H1 (cell line): Measurements from ENCODE around the gene CLEC1A. TPM values are rescaled to one million over a fixed set of nuclear protein-coding genes. Genes with fewer than 3 reads are reported as not detected.

Experiments used
- CTCF ChIA-PET: fragments of 300-600 bp; sonication (Branson Sonifier 250); formaldehyde crosslinking; loops from one replicate; lab custom pipeline; 2021; ENCODE audit not compliant: partially characterized antibody; lab: Charles Lee
- POLR2A ChIA-PET: fragments of 300-600 bp; sonication (Branson Sonifier 250); formaldehyde crosslinking; loops from one replicate; lab custom pipeline; 2021; ENCODE audit warnings: inconsistent platforms; ENCODE audit not compliant: partially characterized antibody; lab: Charles Lee
- DNase-seq, 2 experiments: peaks; one replicate each; pipeline versions ENCODE4 v3.0.0 to v3.0.0-alpha.2; 2010 to 2022; ENCODE audit warnings: low spot score in 2 of 2, low read depth in 1 of 2, mixed read lengths in 1 of 2
- FAIRE-seq: peaks from 2 replicates; lab custom pipeline; 2011; peaks lifted over from hg19 to GRCh38; lab: Jason Lieb, UNC
- H2AFZ ChIP-seq: 2 replicates; pipeline ENCODE4 v1.8.1; 2012; ENCODE audit warnings: low read length, inconsistent platforms
- H2AK5ac ChIP-seq: 2 replicates; pipeline ENCODE4 v1.6.1; 2013; ENCODE audit warnings: low read depth, low read length
- H2BK120ac ChIP-seq: replicated peaks from 2 replicates; pipeline ENCODE3; 2013; ENCODE audit warnings: low read depth, low read length, inconsistent platforms
- H2BK12ac ChIP-seq: 2 replicates; pipeline ENCODE4 v1.6.1; 2013; ENCODE audit warnings: low read depth, low read length
- H2BK15ac ChIP-seq: 2 replicates; pipeline ENCODE4 v1.6.1; 2013; ENCODE audit warnings: low read length
- H2BK20ac ChIP-seq: 2 replicates; pipeline ENCODE4 v1.6.1; 2013; ENCODE audit warnings: low read length
- H2BK5ac ChIP-seq: 2 replicates; pipeline ENCODE4 v1.6.1; 2013; ENCODE audit warnings: low read depth, low read length
- H3K14ac ChIP-seq: 2 replicates; pipeline ENCODE4 v1.6.1; 2013; ENCODE audit warnings: inconsistent platforms; ENCODE audit not compliant: insufficient read length
- H3K18ac ChIP-seq: 2 replicates; pipeline ENCODE4 v1.6.1; 2013; ENCODE audit warnings: low read length; ENCODE audit errors: extremely low read depth
- H3K23ac ChIP-seq: 2 replicates; pipeline ENCODE4 v1.6.1; 2013; ENCODE audit warnings: inconsistent platforms; ENCODE audit not compliant: insufficient read length
- H3K23me2 ChIP-seq: 2 replicates; pipeline ENCODE4 v1.6.1; 2013; ENCODE audit warnings: low read depth, low read length
- H3K27ac ChIP-seq: 2 replicates; pipeline ENCODE4 v1.6.1; 2011; ENCODE audit warnings: low read depth, low read length, inconsistent platforms
- H3K27me3 ChIP-seq, 4 experiments: replicated peaks in 1 of 4; 1 replicate in 1 of 4; 2 replicates in 3 of 4; pipeline versions ENCODE4 v1.6.1 to v1.8.1; 2011 to 2013; ENCODE audit warnings: low read length in 3 of 4, mild to moderate bottlenecking in 3 of 4, inconsistent platforms in 2 of 4, mixed read lengths in 2 of 4, moderate library complexity in 1 of 4; ENCODE audit not compliant: control insufficient read depth in 3 of 4, insufficient read depth in 3 of 4; ENCODE audit errors: extremely low read depth in 1 of 4
- H3K36me3 ChIP-seq, 4 experiments: 2 replicates each; pipeline versions ENCODE4 v1.6.1 to v1.8.1; 2011 to 2013; ENCODE audit warnings: mild to moderate bottlenecking in 4 of 4, low read length in 3 of 4, moderate library complexity in 2 of 4, control low read depth in 1 of 4, inconsistent platforms in 1 of 4; ENCODE audit not compliant: insufficient read depth in 4 of 4, control insufficient read depth in 2 of 4
- H3K4ac ChIP-seq: replicated peaks from 2 replicates; pipeline ENCODE3; 2013; ENCODE audit warnings: low read length, low read depth, mixed read lengths, inconsistent platforms; ENCODE audit not compliant: insufficient read length
- H3K4me1 ChIP-seq, 4 experiments: replicated peaks in 1 of 4; 1 replicate in 1 of 4; 2 replicates in 3 of 4; pipeline versions ENCODE4 v1.6.1 to v1.8.1; 2011 to 2013; ENCODE audit warnings: low read length in 3 of 4, inconsistent platforms in 2 of 4, mixed read lengths in 1 of 4; ENCODE audit not compliant: insufficient read depth in 4 of 4, control insufficient read depth in 3 of 4
- H3K4me2 ChIP-seq, 2 experiments: 2 replicates each; pipeline versions ENCODE4 v1.6.1 to v1.8.1; 2011 to 2013; ENCODE audit warnings: low read depth in 2 of 2, low read length in 2 of 2, control low read depth in 1 of 2, inconsistent platforms in 1 of 2, mild to moderate bottlenecking in 1 of 2; ENCODE audit not compliant: insufficient read depth in 1 of 2
- H3K4me3 ChIP-seq, 4 experiments: fragments of 200-600, 300-600 bp in 1 of 4; sonication (generic), shearing (Covaris generic), sonication (Bioruptor Twin) in 1 of 4; 2 replicates each; pipeline versions ENCODE4 v1.5.1 to v1.8.1; 2011 to 2016; ENCODE audit warnings: low read length in 4 of 4, low read depth in 3 of 4, control low read depth in 2 of 4, inconsistent platforms in 2 of 4, mild to moderate bottlenecking in 2 of 4, mixed read lengths in 1 of 4, moderate library complexity in 1 of 4; ENCODE audit not compliant: insufficient read depth in 2 of 4; ENCODE audit errors: extremely low read depth in 1 of 4
- H3K56ac ChIP-seq: replicated peaks from 2 replicates; pipeline ENCODE3; 2013; ENCODE audit warnings: low read depth, mild to moderate bottlenecking, mixed read lengths, low read length, inconsistent platforms; ENCODE audit not compliant: insufficient read length
- H3K79me1 ChIP-seq: 2 replicates; pipeline ENCODE4 v1.6.1; 2013; ENCODE audit warnings: low read depth, low read length, control low read depth
- H3K79me2 ChIP-seq, 2 experiments: 2 replicates each; pipeline versions ENCODE4 v1.6.1 to v1.8.1; 2012 to 2013; ENCODE audit warnings: low read length in 2 of 2, mild to moderate bottlenecking in 2 of 2, inconsistent platforms in 1 of 2; ENCODE audit not compliant: insufficient read depth in 2 of 2, control insufficient read depth in 1 of 2
- H3K9ac ChIP-seq, 4 experiments: replicated peaks in 1 of 4; 1 replicate in 1 of 4; 2 replicates in 3 of 4; pipeline versions ENCODE4 v1.6.1 to v1.8.1; 2011 to 2013; ENCODE audit warnings: low read depth in 3 of 4, low read length in 3 of 4, control low read depth in 2 of 4, mild to moderate bottlenecking in 2 of 4, moderate library complexity in 2 of 4, inconsistent platforms in 1 of 4; ENCODE audit errors: extremely low read depth in 1 of 4
- H3K9me3 ChIP-seq, 2 experiments: 2 replicates each; pipeline versions ENCODE4 v1.6.1 to v1.8.1; 2012 to 2013; ENCODE audit warnings: mild to moderate bottlenecking in 2 of 2, moderate library complexity in 2 of 2, control low read depth in 1 of 2, inconsistent platforms in 1 of 2, low read depth in 1 of 2, low read length in 1 of 2, mixed read lengths in 1 of 2; ENCODE audit not compliant: insufficient read depth in 2 of 2
- H4K20me1 ChIP-seq, 2 experiments: replicated peaks in 1 of 2; 2 replicates each; pipeline versions ENCODE3 to v1.8.1; 2011 to 2013; ENCODE audit warnings: inconsistent platforms in 2 of 2, low read length in 2 of 2, mild to moderate bottlenecking in 1 of 2; ENCODE audit not compliant: insufficient read depth in 2 of 2, control insufficient read depth in 1 of 2
- H4K5ac ChIP-seq: 2 replicates; pipeline ENCODE4 v1.6.1; 2013; ENCODE audit warnings: low read length, low read depth, mixed read lengths, inconsistent platforms; ENCODE audit not compliant: insufficient read length
- H4K8ac ChIP-seq: 2 replicates; pipeline ENCODE4 v1.8.0; 2013; ENCODE audit warnings: mild to moderate bottlenecking, moderate library complexity, low read length, inconsistent platforms; ENCODE audit not compliant: insufficient read depth; ENCODE audit errors: extremely low read depth
- H4K91ac ChIP-seq: replicated peaks from 2 replicates; pipeline ENCODE3; 2013; ENCODE audit warnings: low read length, mixed read lengths, inconsistent platforms; ENCODE audit not compliant: insufficient read length
- ATF2 ChIP-seq: IDR thresholded peaks from 2 replicates; pipeline ENCODE4 v1.6.1; 2012; ENCODE audit warnings: low read length, inconsistent platforms
- CBX5 ChIP-seq: fragments of 300-800, 300-1000 bp; sonication (generic); IDR thresholded peaks from 2 replicates; pipeline ENCODE4 v1.7.1; 2016; ENCODE audit warnings: antibody characterized with exemption, low read length, low read depth
- EGR1 ChIP-seq: IDR thresholded peaks from 2 replicates; pipeline ENCODE4 v1.6.1; 2011; ENCODE audit warnings: low read depth, low read length, borderline replicate concordance
- EZH2 ChIP-seq: fragments of 200-600 bp; sonication (generic); IDR thresholded peaks from 2 replicates; pipeline ENCODE4 v1.7.1; 2012; ENCODE audit warnings: low read depth, mild to moderate bottlenecking, moderate library complexity, low read length, inconsistent platforms; ENCODE audit not compliant: severe bottlenecking
- GABPA ChIP-seq: IDR thresholded peaks from 2 replicates; pipeline ENCODE4 v1.6.1; 2011; ENCODE audit warnings: mild to moderate bottlenecking, low read length, moderate library complexity, borderline replicate concordance; ENCODE audit not compliant: insufficient read depth
- GTF2F1 ChIP-seq: IDR thresholded peaks from 2 replicates; pipeline ENCODE4 v1.6.1; 2012; ENCODE audit warnings: low read depth, low read length, improper control_type of control experiment, borderline replicate concordance
- KDM5A ChIP-seq: fragments of 200-600 bp; IDR thresholded peaks from 2 replicates; pipeline ENCODE4 v1.7.1; 2012; ENCODE audit warnings: mild to moderate bottlenecking, low read length, inconsistent platforms, mixed read lengths
- MAX ChIP-seq: IDR thresholded peaks from 2 replicates; pipeline ENCODE4 v1.6.1; 2012; ENCODE audit warnings: inconsistent platforms
- RAD21 ChIP-seq, 2 experiments: IDR thresholded peaks in 1 of 2; conservative IDR thresholded peaks in 1 of 2; 2 replicates each; pipeline ENCODE4 v1.6.1; 2011; ENCODE audit warnings: low read depth in 2 of 2, low read length in 2 of 2, improper control_type of control experiment in 1 of 2, inconsistent platforms in 1 of 2, mild to moderate bottlenecking in 1 of 2, moderate library complexity in 1 of 2
- SAP30 ChIP-seq: fragments of 300-600 bp; sonication (generic); IDR thresholded peaks from 2 replicates; pipeline ENCODE4 v1.7.1; 2012; ENCODE audit warnings: low read length, moderate library complexity, mild to moderate bottlenecking, inconsistent platforms; ENCODE audit not compliant: insufficient read depth, insufficient replicate concordance
- SIN3A ChIP-seq, 2 experiments: IDR thresholded peaks in 1 of 2; conservative IDR thresholded peaks in 1 of 2; 2 replicates each; pipeline ENCODE4 v1.6.1; 2011 to 2012; ENCODE audit warnings: low read length in 2 of 2, improper control_type of control experiment in 1 of 2, low read depth in 1 of 2, mild to moderate bottlenecking in 1 of 2
- WGBS, 2 experiments: shearing (Covaris generic) in 1 of 2; methylation state at CpG; one replicate each; pipeline versions ENCODE4 v1.1.6 to v1.1.7; 2013 to 2015; ENCODE audit warnings: low lambda C conversion rate in 2 of 2, mixed read lengths in 2 of 2, inconsistent platforms in 1 of 2, low coverage in 1 of 2, missing lambda C conversion rate in 1 of 2; ENCODE audit not compliant: insufficient replicate concordance in 2 of 2, insufficient coverage in 1 of 2, insufficient read length in 1 of 2; ENCODE audit errors: extremely low coverage in 1 of 2, missing lambda C conversion rate in 1 of 2; 5-methylcytosine and 5-hydroxymethylcytosine counted together
- polyA plus RNA-seq, 7 experiments: library from polyadenylated mRNA; depleted of rRNA in 3 of 7; stranded (reverse) in 5 of 7; unstranded in 2 of 7; fragments of >200 nt in 5 of 7; fragments of 200-250 nt in 2 of 7; gene quantifications; 1 replicate in 5 of 7; 2 replicates in 1 of 7; 4 replicates in 1 of 7; pipeline versions ENCODE4 v1.2.1 to v1.2.3, GENCODE V29; 2011 to 2013; ENCODE audit warnings: missing spikeins in 2 of 7, mixed read lengths in 2 of 7
- total RNA-seq: library from RNA; stranded (reverse); fragmentation: NEBNext Ultra II Directional; extraction: Animal tissue kit (Norgen Biotek cat#: 25700); gene quantifications from 2 replicates; pipeline ENCODE4 v1.2.1, GENCODE V29; 2021

The CLEC1A gene
- total and polyA plus RNA-seq, 2 of the 8 experiments (the other 6 are each of a cell fraction or from before 2014, with no cell fraction given) = 0.20 TPM; not detected in 1

- FAIRE-seq (no peak), DNase-seq (no peak)
- Histone ChIP-seq H3K14ac (no peak overlapping the region), H2BK120ac (no peak overlapping the region), H2BK5ac (no peak overlapping the region), H3K4me2 (no peak overlapping the region), H3K4ac (no peak overlapping the region), H2AFZ (no peak overlapping the region), H3K36me3 (no peaks in the 10 kb centered on the region), H3K79me2 (no peaks in the 10 kb centered on the region), H3K9me3 (no peaks in the 10 kb centered on the region), H4K91ac (no peak overlapping the region), H3K4me1 (peaks cover 0 to 3% (median 0%) of the 10 kb centered on the region in 4 experiments; a peak in 3 of 7 replicates), H4K20me1 (no peaks in the 10 kb centered on the region), H3K23me2 (no peaks in the 10 kb centered on the region), H4K5ac (no peak overlapping the region), H4K8ac (no peak overlapping the region), H3K23ac (no peak overlapping the region), H3K79me1 (no peaks in the 10 kb centered on the region), H2BK12ac (no peak overlapping the region), H3K9ac (no peak overlapping the region), H3K56ac (no peak overlapping the region), H3K27ac (no peak overlapping the region), H3K18ac (no peak overlapping the region), H2BK20ac (no peak overlapping the region), H2BK15ac (no peak overlapping the region), H3K4me3 (no peak overlapping the region), H2AK5ac (no peak overlapping the region), H3K27me3 (no peaks in the 10 kb centered on the region)
- ChIA-PET POLR2A (no interaction called here), CTCF (interaction anchor here (0.9 to 1.0 kb wide), 3 partner anchors 11 to 270 kb away, joined by 3 to 5 read pairs (median 3); partner anchors contain the start of gene CLEC12B)
- 85% methylated on average over 3 of the region's 3 CpGs; no CpG with 5 or more reads in 1 of the 2 experiments for WGBS, 2 experiments
- TF ChIP-seq MAX = no peak
- no peak for TF ChIP-seq SAP30
- no peak for TF ChIP-seq CBX5
- TF ChIP-seq KDM5A = no peak
- TF ChIP-seq RAD21 (IDR thresholded peaks at IDR 0.05 in 1 of 2, conservative IDR thresholded peaks at IDR 0.05 in 1 of 2; ENCODE audit: low read depth in 2 of 2, low read length in 2 of 2) = no peak
- no peak for TF ChIP-seq EGR1
- no peak for TF ChIP-seq SIN3A (conservative IDR thresholded peaks at IDR 0.05 in 1 of 2, IDR thresholded peaks at IDR 0.05 in 1 of 2; ENCODE audit: low read depth in 1 of 2, low read length in 2 of 2)
- no peak for TF ChIP-seq ATF2
- no peak for TF ChIP-seq GABPA
- TF ChIP-seq GTF2F1 = no peak
- TF ChIP-seq EZH2 = no peak
These were observed 77.4 kb downstream of the CLEC1A start for GRCh38 chr12:10021342-10021741.
